Common myeloid progenitor, CD34-positive (primary cell): ENCODE data around the gene DENND1A.

Experiments used
- CTCF ChIA-PET: fragments of 350-600 bp; sonication (Branson Sonifier 250); formaldehyde crosslinking; loops from one replicate; lab custom pipeline; 2021; ENCODE audit warnings: antibody characterized with exemption; lab: Charles Lee
- POLR2A ChIA-PET: fragments of 350-600 bp; sonication (Branson Sonifier 250); formaldehyde crosslinking; loops from one replicate; lab custom pipeline; 2021; ENCODE audit warnings: antibody characterized with exemption; lab: Charles Lee
- DNase-seq, 3 donors: peaks; one replicate each; pipeline versions ENCODE4 v3.0.0 to v3.0.0-alpha.2; 2013
- H3K27ac ChIP-seq, 2 experiments: 1 replicate in 1 of 2; 2 replicates in 1 of 2; pipeline ENCODE4 v1.7.0; 2013; ENCODE audit warnings: inconsistent platforms in 2 of 2, low read length in 2 of 2, mild to moderate bottlenecking in 2 of 2, low read depth in 1 of 2, moderate library complexity in 1 of 2; ENCODE audit not compliant: severe bottlenecking in 2 of 2, insufficient read depth in 1 of 2, poor library complexity in 1 of 2
- H3K27me3 ChIP-seq, 5 experiments: replicated peaks in 2 of 5; 1 replicate in 3 of 5; 2 replicates in 2 of 5; pipeline versions ENCODE4 v1.6.1 to v1.7.0; 2013; ENCODE audit warnings: low read length in 4 of 5, mild to moderate bottlenecking in 2 of 5, moderate library complexity in 2 of 5, inconsistent platforms in 1 of 5; ENCODE audit not compliant: insufficient read depth in 5 of 5, control insufficient read depth in 4 of 5
- H3K36me3 ChIP-seq, 4 experiments: 1 replicate in 2 of 4; 2 replicates in 2 of 4; pipeline versions ENCODE4 v1.6.1 to v1.7.0; 2013; ENCODE audit warnings: low read length in 3 of 4, control low read depth in 1 of 4, mild to moderate bottlenecking in 1 of 4; ENCODE audit not compliant: control insufficient read depth in 4 of 4, insufficient read depth in 4 of 4
- H3K4me1 ChIP-seq, 4 experiments: 1 replicate in 3 of 4; 2 replicates in 1 of 4; pipeline versions ENCODE4 v1.6.1 to v1.7.1; 2013; ENCODE audit warnings: low read length in 3 of 4, mild to moderate bottlenecking in 3 of 4, control low read depth in 1 of 4, inconsistent platforms in 1 of 4, moderate library complexity in 1 of 4; ENCODE audit not compliant: control insufficient read depth in 4 of 4, insufficient read depth in 4 of 4; ENCODE audit errors: control extremely low read depth in 1 of 4
- H3K4me3 ChIP-seq, 7 experiments: 1 replicate in 4 of 7; 2 replicates in 3 of 7; pipeline versions ENCODE4 v1.5.1 to v1.7.0; 2013; ENCODE audit warnings: mild to moderate bottlenecking in 7 of 7, low read length in 6 of 7, moderate library complexity in 6 of 7, inconsistent platforms in 2 of 7, low read depth in 2 of 7, control low read depth in 1 of 7; ENCODE audit not compliant: insufficient read depth in 4 of 7, control insufficient read depth in 1 of 7; ENCODE audit errors: extremely low read depth in 1 of 7
- H3K9me3 ChIP-seq, 5 experiments: 1 replicate in 4 of 5; 2 replicates in 1 of 5; pipeline versions ENCODE4 v1.6.1 to v1.7.1; 2013; ENCODE audit warnings: low read length in 4 of 5, mild to moderate bottlenecking in 2 of 5, inconsistent platforms in 1 of 5, low read depth in 1 of 5, moderate library complexity in 1 of 5; ENCODE audit not compliant: control insufficient read depth in 4 of 5, insufficient read depth in 2 of 5; ENCODE audit errors: control extremely low read depth in 1 of 5
- WGBS: methylation state at CpG from one replicate; pipeline ENCODE4 v1.1.5; 2013; ENCODE audit not compliant: insufficient coverage; 5-methylcytosine and 5-hydroxymethylcytosine counted together

Gene DENND1A

GRCh38 chr9:123537809-123538208, 392.1 kb downstream of the DENND1A start:
- ChIA-PET CTCF (no interaction called here), POLR2A (no interaction called here)

GRCh38 chr9:123536455-123536868, 393.5 kb downstream of the DENND1A start:
- CTCF ChIA-PET = no interaction called here
- Histone ChIP-seq H3K27me3 (peaks cover 0 to 2% (median 0%) of the 10 kb centered on the region in 5 experiments), H3K36me3 (peaks cover 0 to 3% (median 1%) of the 10 kb centered on the region in 4 experiments), H3K4me3 (no peak overlapping the region), H3K4me1 (no peaks in the 10 kb centered on the region), H3K27ac (no peak overlapping the region), H3K9me3 (peaks cover 0 to 5% (median 0%) of the 10 kb centered on the region in 5 experiments)
- no peak for DNase-seq
- POLR2A ChIA-PET = no interaction called here
- 98% methylated on average over 4 of the region's 6 CpGs for WGBS

More at GRCh38 chr9:123537809-123538208, 392.1 kb downstream of the DENND1A start:
- Histone ChIP-seq H3K9me3 (peaks cover 0 to 3% (median 0%) of the 10 kb centered on the region in 5 experiments), H3K27me3 (peaks cover 0 to 3% (median 0%) of the 10 kb centered on the region in 5 experiments), H3K4me3 (no peak overlapping the region), H3K27ac (no peak overlapping the region), H3K36me3 (peaks cover 0 to 2% (median 0%) of the 10 kb centered on the region in 4 experiments), H3K4me1 (no peaks in the 10 kb centered on the region)
- WGBS = 97% methylated on average over 3 of the region's 3 CpGs
- DNase-seq = no peak

GRCh38 chr9:123534336-123534735, 395.6 kb downstream of the DENND1A start:
- peaks cover 0 to 15% (median 4%) of the 10 kb centered on the region in 5 experiments for H3K9me3 ChIP-seq
- no CpG with 5 or more reads among the region's 2 CpGs for WGBS
- H3K4me1 ChIP-seq = no peaks in the 10 kb centered on the region
- ChIA-PET POLR2A (interaction anchor here (0.6 kb wide), 1 partner anchor 816 kb away, joined by 10 read pairs; no protein-coding TSS in a partner anchor), CTCF (interaction anchor here (0.8 kb wide), 1 partner anchor 9 kb away, joined by 4 read pairs; no protein-coding TSS in a partner anchor)
- no peak for DNase-seq
- H3K4me3 ChIP-seq = no peak overlapping the region
- H3K27ac ChIP-seq = no peak overlapping the region
- H3K27me3 ChIP-seq = no peaks in the 10 kb centered on the region
- peaks cover 0 to 3% (median 1%) of the 10 kb centered on the region in 4 experiments for H3K36me3 ChIP-seq

- Histone ChIP-seq H3K36me3 (peaks cover 0 to 6% (median 1%) of the 10 kb centered on the region in 4 experiments), H3K9me3 (peaks cover 0 to 12% (median 4%) of the 10 kb centered on the region in 5 experiments), H3K4me1 (no peaks in the 10 kb centered on the region), H3K27ac (no peak overlapping the region), H3K27me3 (no peaks in the 10 kb centered on the region), H3K4me3 (no peak overlapping the region)
- ChIA-PET CTCF (no interaction called here), POLR2A (no interaction called here)
- WGBS = 50% methylated on average over 2 of the region's 4 CpGs
- no peak for DNase-seq
Measured at GRCh38 chr9:123530244-123530643, 399.7 kb downstream of the DENND1A start.

DNA sequence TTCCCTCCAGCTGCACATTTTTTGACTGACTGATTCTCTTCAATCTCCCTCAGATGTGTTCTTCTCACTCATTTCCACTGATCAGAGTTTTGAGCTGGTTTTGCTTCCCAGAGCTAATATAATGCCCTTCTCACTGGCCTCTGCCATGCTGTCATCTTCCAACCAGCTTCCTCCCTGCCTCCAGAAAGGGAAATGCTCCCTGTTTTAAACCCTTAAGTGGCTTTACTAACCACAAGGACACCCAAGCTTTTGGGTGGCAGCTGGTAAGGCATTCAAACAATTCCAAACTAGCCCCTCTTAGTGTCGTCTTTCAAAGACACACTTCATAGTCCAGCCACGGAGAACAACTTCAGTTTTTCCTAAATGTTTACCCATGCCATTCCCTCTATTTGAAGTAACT, 401.4 kb downstream of the DENND1A start:
- Histone ChIP-seq H3K4me1 (no peaks in the 10 kb centered on the region), H3K36me3 (peaks cover 0 to 6% (median 1%) of the 10 kb centered on the region in 4 experiments), H3K9me3 (peaks cover 0 to 12% (median 4%) of the 10 kb centered on the region in 5 experiments), H3K27me3 (no peaks in the 10 kb centered on the region), H3K27ac (no peak overlapping the region), H3K4me3 (no peak overlapping the region)
- CTCF ChIA-PET = interaction anchor here (1.4 kb wide), 1 partner anchor 15 kb away, joined by 5 read pairs; no protein-coding TSS in a partner anchor
- POLR2A ChIA-PET = no interaction called here
- no peak for DNase-seq
- 95% methylated on average over 2 of the region's 2 CpGs for WGBS

GRCh38 chr9:123527981-123528380, 401.9 kb downstream of the DENND1A start:
- 91% methylated on average over 1 of the region's 2 CpGs for WGBS
- Histone ChIP-seq H3K27ac (no peak overlapping the region), H3K4me3 (no peak overlapping the region), H3K9me3 (peaks cover 0 to 12% (median 4%) of the 10 kb centered on the region in 5 experiments), H3K27me3 (no peaks in the 10 kb centered on the region), H3K4me1 (no peaks in the 10 kb centered on the region), H3K36me3 (peaks cover 0 to 6% (median 1%) of the 10 kb centered on the region in 4 experiments)
- CTCF ChIA-PET = interaction anchor here (1.5 kb wide), 1 partner anchor 15 kb away, joined by 5 read pairs; no protein-coding TSS in a partner anchor
- DNase-seq = no peak
- POLR2A ChIA-PET = no interaction called here

GRCh38 chr9:123525957-123526356, 404.0 kb downstream of the DENND1A start:
- H3K27ac ChIP-seq = no peak overlapping the region
- POLR2A ChIA-PET = no interaction called here
- 100% methylated on average over 3 of the region's 3 CpGs for WGBS
- no peaks in the 10 kb centered on the region for H3K27me3 ChIP-seq
- no peak for DNase-seq
- H3K4me1 ChIP-seq = no peaks in the 10 kb centered on the region
- H3K4me3 ChIP-seq = no peak overlapping the region
- CTCF ChIA-PET = no interaction called here
- H3K9me3 ChIP-seq = peaks cover 0 to 11% (median 4%) of the 10 kb centered on the region in 5 experiments
- H3K36me3 ChIP-seq = peaks cover 0 to 3% (median 0%) of the 10 kb centered on the region in 4 experiments
